HG03097 (cell line): ENCODE data around the gene GPR153.

Experiments
- ATAC-seq: cut with Tn5 transposase; IDR thresholded peaks from one replicate; pipeline ENCODE4 v1.9.1; 2021; ENCODE audit not compliant: unreplicated experiment, low FRiP score

The GPR153 gene

DNA sequence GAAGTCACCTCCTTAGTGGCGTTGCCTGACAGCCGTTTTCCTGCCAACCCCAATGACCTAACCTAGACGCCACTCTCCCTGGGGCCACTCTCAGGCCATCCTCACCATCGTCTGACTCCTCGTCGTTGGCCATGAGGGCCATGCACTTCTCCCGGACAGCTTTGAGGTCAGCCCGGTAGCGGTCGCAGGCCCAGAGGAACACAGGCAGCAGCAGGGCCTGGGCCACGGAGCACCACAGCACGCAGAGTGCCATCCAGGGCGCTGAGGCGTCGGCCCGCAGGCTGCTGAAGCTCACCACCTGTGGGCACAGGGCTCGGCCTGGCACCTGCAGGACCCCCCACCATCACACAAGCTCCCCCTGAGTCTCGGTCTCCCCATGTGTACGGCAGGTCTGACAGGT is 9.7 kb downstream of the GPR153 start:
- ATAC-seq = no peak

GRCh38 chr1:6249739-6250689 is 10.9 kb downstream of the GPR153 start:
- ATAC-seq = no peak

DNA sequence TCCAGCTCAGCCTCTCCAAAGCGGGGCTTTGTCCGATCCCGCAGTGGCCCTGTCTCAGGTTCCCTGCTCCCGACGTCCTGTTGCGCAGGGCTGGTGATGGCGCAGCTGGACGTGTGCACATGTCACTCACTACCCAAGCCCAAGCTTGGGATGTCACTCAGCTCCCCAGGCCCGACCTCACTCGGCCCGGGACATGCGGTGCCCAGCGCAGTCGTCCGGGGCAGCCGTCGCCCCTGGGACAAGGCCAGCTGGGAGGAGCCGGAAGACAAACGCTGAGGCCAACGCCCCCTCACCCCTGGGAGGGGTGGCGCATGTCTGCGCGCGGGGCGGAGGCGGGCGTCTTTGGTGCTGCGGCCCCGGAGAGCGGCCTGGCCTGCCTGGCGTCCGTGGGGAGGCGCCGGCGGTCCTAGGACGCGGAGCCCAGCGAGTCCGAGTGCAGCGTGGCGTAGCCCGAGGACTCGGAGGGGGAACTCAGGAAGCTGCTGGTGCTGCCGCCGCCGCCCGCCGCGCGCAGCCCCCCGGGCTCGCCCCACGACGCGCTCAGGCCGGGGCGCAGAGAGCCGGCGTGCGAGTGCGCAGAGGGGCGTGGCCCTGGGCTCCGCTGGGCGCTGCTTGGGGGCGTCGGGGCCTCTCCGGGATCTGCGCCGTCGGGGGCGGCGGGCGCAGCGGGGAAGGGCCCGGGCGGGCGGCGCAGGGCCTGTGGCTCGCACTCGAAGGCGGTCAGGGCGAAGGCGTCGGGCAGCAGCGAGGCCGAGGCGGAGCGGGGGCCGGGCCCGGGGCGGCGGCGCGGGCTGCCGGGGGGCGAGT is 11.8 kb downstream of the GPR153 start:
- no peak for ATAC-seq

DNA sequence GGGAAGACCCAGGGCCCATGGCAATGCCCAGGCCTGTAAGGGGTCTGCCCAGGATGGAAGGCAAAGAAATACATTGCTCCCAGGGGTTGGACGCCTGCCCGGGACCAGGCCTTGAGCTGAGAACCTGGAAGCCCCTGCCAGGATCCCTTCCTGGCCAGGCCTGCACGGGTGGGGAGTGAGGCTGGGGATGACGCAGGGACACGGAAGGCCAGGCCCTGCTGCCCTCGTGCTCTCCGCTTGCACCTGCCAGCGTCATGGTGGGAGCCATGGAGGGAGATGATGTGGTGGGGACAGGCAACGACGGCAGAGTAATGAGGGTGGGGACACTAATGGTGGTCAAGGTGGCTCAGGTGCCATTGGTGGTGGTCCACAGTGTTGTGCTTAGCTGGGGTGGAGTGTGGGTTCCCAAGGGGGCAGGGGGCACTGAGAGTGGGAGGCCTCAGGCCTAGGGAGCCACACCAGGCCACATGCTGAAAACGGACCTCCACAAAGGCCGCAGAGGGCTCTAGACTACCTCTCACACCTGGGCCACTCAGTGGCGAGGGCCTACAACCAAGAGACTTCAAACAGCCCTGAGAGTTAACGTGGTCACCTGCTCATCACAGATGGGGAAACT is 12.6 kb downstream of the GPR153 start:
- no peak for ATAC-seq

DNA sequence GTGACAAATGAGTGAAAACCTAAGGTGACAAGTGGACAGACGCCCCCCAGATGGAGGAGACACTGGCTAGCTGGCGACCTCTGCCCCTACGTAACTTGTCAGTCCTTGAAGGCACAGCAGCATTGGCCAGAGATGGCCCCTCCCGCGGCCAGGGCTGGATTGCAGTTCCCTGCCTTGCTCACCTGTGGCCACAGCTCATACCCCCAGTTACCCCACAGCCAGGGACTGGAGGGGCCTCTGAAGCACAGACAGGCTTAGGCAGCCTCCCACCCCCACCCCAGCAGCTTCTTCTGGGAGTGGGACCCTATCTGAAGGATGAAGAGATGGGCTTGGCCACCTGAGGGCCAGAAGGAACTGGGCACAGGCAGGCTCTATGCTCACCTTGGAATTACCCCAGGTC is 13.2 kb downstream of the GPR153 start:
- no peak for ATAC-seq

DNA sequence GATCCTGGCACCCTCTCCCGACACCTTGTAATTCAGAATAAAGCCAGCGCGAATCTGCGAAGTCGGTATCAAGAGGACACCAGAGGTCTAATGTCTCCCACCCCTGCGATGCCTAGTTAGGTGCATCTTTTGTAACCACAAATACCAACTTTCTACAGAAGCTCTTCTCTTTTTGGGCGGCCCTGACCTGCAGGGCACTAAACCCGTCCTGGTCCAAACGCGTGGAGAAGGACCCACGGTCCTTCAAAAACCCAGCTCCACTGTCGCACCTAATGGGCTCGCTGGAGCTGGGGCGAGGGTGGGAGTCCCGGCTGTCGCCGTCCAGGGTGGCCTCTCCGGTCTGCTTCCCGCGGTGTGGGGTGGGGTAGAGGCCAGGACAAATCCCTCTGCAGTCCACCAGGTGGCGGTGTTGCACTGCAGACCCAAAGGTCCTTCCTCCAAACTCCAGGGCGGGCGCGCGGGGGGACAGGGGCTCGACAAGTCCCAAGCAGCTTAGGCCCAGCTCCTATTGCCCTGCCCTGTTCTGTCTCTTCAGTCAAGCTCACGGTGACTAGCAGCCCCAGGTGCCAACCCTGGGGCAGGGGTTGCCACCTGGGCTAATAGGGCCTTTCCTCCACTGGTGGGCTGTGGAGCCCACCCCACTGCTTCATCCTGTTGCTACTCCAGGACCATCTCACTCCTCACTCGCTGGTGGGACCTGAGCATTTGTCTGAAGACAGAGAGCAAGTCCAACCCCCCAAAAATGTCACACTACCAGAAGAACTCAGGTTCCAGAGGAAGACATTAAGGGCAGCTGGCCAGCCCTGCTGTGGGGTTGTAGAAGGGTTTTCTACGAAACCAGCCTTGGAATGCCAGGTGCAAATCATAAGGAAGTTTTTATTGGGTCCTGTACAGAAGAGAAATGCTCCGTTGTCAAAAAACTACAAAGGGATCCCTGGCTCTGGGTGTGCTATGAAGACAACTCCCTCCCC is 14.1 kb downstream of the GPR153 start:
- ATAC-seq = no peak

GRCh38 chr1:6245869-6246496 is 14.9 kb downstream of the GPR153 start:
- no peak for ATAC-seq

DNA sequence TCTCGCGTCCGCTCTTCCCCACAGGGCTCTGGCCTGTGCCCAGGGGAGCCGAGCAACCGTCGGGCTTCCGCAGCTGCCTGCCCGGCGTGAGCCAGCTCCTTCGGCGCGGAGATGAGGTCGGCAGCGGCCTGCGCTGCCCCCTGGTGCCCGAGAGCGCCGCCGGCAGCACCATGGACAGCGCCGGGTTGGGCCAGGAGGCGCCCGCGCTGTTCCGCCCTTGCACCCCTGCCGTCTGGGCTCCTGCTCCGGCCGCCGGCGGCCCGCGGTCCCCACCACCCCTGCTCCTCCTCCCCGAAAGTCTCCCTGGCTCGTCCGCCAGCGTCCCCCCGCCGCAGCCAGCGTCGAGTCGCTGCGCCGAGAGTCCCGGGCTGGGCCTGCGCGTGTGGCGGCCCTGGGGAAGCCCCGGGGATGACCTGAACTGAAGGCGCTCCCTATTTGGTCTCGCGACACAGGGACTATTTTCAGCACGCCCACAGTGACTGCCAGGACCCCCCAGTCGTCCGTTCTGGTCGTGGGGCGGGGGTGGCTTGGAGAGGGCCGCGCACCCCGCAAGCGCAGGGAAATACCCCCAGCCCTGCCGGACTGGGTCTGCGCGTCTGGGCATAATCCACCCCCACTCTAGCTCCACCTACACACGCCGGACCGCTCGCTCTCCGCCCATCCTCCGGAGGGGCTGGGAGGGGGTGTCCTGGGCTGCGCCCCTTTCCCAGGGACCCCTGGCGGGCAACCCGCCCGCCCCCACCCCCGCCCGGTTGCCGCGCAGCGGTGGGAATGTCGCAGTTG is 15.6 kb downstream of the GPR153 start:
- peak; percentile 53 for ATAC-seq

DNA sequence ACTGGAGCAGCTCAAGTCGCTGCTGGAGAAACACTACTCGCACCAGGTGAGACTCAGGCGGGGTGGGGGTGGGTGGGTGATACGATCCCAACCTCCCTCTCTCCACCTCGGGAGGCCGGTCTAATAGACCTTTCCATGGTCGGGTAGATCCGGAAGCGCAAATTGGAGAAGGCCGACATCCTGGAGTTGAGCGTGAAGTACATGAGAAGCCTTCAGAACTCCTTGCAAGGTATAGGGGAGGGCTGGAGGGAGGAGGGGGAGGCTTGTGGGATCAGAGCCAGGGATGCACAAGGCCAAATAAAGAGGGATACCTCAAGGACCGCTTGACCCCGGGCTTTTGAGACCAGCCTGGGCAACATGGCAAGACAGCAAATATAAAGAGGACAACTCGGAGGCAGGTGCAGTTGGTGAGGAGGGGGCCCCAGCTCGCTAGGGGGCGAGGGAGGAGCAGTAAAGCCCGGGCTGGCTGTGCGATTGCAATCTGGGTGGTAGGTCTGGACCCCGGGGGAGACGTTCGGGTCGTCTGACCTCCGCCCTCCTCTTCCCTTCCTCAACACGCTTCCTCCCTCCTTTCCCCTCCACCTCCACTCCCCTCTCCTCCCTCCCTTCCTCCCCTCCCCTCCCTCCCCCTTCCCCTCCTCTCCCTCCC is 16.4 kb downstream of the GPR153 start:
- no peak for ATAC-seq

DNA sequence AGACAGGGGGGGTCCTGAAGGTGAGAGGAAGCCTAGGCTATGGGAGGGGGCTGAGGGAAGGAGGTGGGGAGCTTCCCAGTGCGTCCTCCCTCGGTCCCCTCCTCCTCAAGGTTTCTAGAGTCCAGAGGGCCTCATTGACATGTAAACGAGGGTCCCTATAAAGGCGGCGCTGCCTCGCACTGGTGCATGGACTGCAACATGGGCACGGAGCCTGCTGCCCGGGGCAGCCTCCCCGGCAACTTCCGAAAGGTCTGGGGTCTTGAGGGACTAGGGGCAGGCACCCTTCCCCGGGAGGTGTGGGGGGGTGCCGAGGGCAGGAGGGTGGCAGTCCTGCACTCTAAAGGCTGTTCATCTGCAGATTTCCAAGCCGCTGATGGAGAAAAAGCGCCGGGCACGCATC is 16.9 kb downstream of the GPR153 start, which contains the start of gene HES3:
TSS of gene HES3 (plus strand) at position 187 of the 400 bp plus-strand sequence. CDS start at position 374, 187 bp downstream.
- ATAC-seq = no peak

DNA sequence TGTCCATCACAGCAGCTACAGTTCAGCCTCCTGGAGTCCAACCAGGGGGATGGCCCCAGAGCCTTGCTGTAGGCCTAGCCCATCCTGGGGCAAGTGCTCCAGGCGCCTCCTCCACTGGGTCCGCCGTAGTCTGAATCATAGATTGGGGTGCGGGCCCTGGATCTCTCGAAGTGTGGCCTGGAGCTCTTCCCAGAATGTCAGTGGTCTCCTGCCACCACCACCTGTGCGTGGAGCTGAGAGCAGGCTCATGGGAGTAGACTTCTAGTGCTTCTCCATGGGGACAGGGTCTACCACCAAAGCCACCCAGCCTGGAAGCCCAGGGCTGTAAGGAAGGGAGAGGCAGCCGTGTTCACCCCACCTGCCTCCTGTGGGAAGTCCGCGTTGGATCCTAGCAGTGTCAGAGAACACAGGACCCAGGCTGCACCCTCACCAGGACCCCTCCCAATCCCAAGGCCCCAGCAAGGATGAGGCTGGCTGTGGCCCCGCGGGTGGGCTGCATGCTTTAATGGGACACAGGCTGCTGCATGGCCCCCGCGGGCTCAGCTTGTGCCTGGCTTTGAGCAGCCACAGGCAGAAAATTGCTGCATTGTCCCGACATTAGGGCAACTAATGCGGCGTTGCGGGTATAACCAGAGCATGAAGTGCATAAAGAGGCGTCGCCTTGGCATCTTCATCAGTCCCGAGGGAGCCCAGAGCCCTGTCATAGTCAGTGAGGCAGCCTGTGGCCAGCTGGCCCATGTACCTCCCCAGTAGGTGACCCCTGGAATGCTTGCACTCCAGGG is 17.7 kb downstream of the GPR153 start:
- ATAC-seq = no peak

GRCh38 chr1:6241887-6242740 is 18.8 kb downstream of the GPR153 start:
- no peak for ATAC-seq

DNA sequence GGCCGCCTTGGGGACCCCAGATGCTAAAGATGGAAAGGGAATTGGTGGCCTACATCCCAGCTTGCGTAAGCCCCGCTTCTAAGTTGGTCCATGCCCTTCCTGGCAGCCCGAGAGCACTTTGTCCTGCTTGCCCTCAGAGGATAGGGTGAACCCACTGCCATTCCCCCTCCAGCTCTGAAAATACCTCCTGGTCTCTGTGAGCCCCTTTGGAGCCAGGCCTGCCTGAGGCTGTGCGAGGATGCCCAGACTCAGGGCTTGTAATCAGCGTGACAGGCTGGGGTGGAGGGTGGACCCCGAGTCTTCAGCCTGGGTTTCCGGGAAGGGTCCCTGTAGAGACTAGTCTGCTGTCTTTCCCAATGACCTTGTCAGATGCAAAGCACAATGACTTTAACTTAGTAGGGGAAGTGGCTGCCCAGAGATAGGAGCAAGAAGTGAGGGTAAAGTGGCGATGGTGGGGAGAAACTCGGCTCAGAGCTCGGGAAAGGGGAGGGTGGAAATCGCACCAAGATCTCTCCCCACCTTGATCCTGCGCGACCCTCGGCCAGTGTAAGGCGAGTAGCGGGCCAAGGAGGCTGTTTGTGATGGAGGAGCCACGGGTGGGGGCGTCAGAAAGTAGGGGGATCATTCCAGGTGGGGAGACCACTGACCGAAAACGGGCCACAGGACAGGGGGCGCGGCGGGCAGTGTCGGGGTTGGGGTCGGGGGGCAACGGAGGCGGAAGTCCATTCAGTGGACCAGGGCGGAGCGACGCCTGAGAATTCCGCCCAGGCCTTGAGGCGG is 19.6 kb downstream of the GPR153 start:
- ATAC-seq = no peak

GRCh38 chr1:6239950-6240768 is 20.7 kb downstream of the GPR153 start:
- ATAC-seq = no peak

DNA sequence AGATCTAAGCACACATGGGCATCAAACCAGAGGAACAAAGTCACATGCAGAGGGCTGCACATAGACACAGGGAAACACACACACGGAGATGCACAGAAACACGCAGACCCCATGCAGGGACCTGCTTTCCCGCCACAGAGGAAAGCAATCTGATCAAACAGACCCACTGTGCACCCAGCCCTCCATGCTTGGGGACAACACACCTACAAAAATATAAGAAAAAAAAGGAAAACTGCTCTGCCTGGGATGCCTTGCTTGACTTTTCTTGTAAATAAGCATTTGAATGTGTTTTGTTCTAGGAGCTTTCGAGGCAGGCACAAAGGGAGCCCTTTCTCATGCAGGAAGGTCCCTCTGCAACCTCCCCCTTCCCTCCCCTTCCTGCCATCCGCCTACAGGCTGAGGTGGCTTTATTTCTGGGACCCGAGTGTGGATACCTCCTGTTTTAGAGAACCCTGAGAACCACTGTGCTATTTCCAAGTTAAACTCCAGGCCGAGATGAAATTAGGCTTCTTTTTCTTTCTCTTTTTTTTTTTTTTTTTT is 21.6 kb downstream of the GPR153 start:
- no peak for ATAC-seq
